Measurements from ENCODE around the gene ERC2. TPM values are rescaled to one million over a fixed set of nuclear protein-coding genes. Genes with fewer than 3 reads are reported as not detected.

The ERC2 gene
- total RNA-seq, 1 donor from 2014 or later = 0.15 TPM

- intact Hi-C loops (cut with micrococcal nuclease) = no loop called here
Observed at GRCh38 chr3:56318891-56319290, 149.4 kb downstream of the ERC2 start.

- intact Hi-C loops (cut with micrococcal nuclease) = no loop called here
Observed at GRCh38 chr3:56316944-56317343, 151.3 kb downstream of the ERC2 start.

GRCh38 chr3:56314842-56315241, 153.4 kb downstream of the ERC2 start:
- intact Hi-C loops (cut with micrococcal nuclease) = no loop called here

GRCh38 chr3:56309465-56309864, 158.8 kb downstream of the ERC2 start:
- intact Hi-C loops (cut with micrococcal nuclease) = no loop called here

- intact Hi-C loops (cut with micrococcal nuclease) = no loop called here
Observed at GRCh38 chr3:56308471-56308870, 159.8 kb downstream of the ERC2 start.

- intact Hi-C loops (cut with micrococcal nuclease) = loop anchor here (5.0 kb wide), 1 partner anchor 1877 kb away; no protein-coding TSS in a partner anchor
Observed at GRCh38 chr3:56304069-56304468, 164.2 kb downstream of the ERC2 start.

GRCh38 chr3:56303487-56303886, 164.8 kb downstream of the ERC2 start:
- intact Hi-C loops (cut with micrococcal nuclease) = loop anchor here (5.0 kb wide), 1 partner anchor 1876 kb away; no protein-coding TSS in a partner anchor

- intact Hi-C loops (cut with micrococcal nuclease) = loop anchor here (5.0 kb wide), 1 partner anchor 1875 kb away; no protein-coding TSS in a partner anchor
Observed at GRCh38 chr3:56302417-56302816, 165.8 kb downstream of the ERC2 start.

- intact Hi-C loops (cut with micrococcal nuclease) = no loop called here
Observed at GRCh38 chr3:56297281-56297840, 170.9 kb downstream of the ERC2 start.

GRCh38 chr3:56296361-56296760, 171.9 kb downstream of the ERC2 start:
- intact Hi-C loops (cut with micrococcal nuclease) = no loop called here

- intact Hi-C loops (cut with micrococcal nuclease) = no loop called here
Observed at GRCh38 chr3:56295161-56295560, 173.1 kb downstream of the ERC2 start.

- intact Hi-C loops (cut with micrococcal nuclease) = no loop called here
Observed at GRCh38 chr3:56294286-56294685, 174.0 kb downstream of the ERC2 start.

GRCh38 chr3:56291953-56292352, 176.3 kb downstream of the ERC2 start:
- intact Hi-C loops (cut with micrococcal nuclease) = no loop called here

GRCh38 chr3:56291244-56291680, 177.0 kb downstream of the ERC2 start:
- intact Hi-C loops (cut with micrococcal nuclease) = no loop called here

GRCh38 chr3:56290374-56290773, 177.9 kb downstream of the ERC2 start:
- intact Hi-C loops (cut with micrococcal nuclease) = no loop called here

GRCh38 chr3:56288258-56288657, 180.0 kb downstream of the ERC2 start:
- intact Hi-C loops (cut with micrococcal nuclease) = no loop called here

- intact Hi-C loops (cut with micrococcal nuclease) = no loop called here
Observed at GRCh38 chr3:56282341-56282740, 185.9 kb downstream of the ERC2 start.

- intact Hi-C loops (cut with micrococcal nuclease) = no loop called here
Observed at GRCh38 chr3:56277236-56277635, 191.0 kb downstream of the ERC2 start.

- intact Hi-C loops (cut with micrococcal nuclease) = no loop called here
Observed at GRCh38 chr3:56275120-56275519, 193.1 kb downstream of the ERC2 start.

GRCh38 chr3:56269755-56270535, 198.3 kb downstream of the ERC2 start:
- intact Hi-C loops (cut with micrococcal nuclease) = loop anchor here (10.0 kb wide), 1 partner anchor 55 kb away; no protein-coding TSS in a partner anchor

GRCh38 chr3:56268616-56269383, 199.5 kb downstream of the ERC2 start:
- intact Hi-C loops (cut with micrococcal nuclease) = loop anchor here (10.0 kb wide), 1 partner anchor 56 kb away; no protein-coding TSS in a partner anchor

- intact Hi-C loops (cut with micrococcal nuclease) = loop anchor here (10.0 kb wide), 1 partner anchor 63 kb away; no protein-coding TSS in a partner anchor
Observed at GRCh38 chr3:56261852-56262251, 206.4 kb downstream of the ERC2 start.
